Umbilical cord (tissue), 2 donors: ENCODE data around the gene PLRG1. TPM values are rescaled to one million over a fixed set of nuclear protein-coding genes. Genes with fewer than 3 reads are reported as not detected.
A peak's percentile ranks its signal among the peaks of the same experiment; 100 is the strongest.
"Not testable (repeated sequence)": the region's sequence is repeated elsewhere in the genome, so short reads cannot be mapped to it uniquely, and the experiment has no call there.

Experiments
- DNase-seq: peaks from one replicate; pipeline ENCODE4 v3.0.0-alpha.2; 2015; ENCODE audit warnings: low spot score
- total RNA-seq: library from RNA; depleted of rRNA; stranded (reverse); fragments of >200 nt; gene quantifications from one replicate; pipeline ENCODE4 v1.2.3, GENCODE V29; 2014; ENCODE audit warnings: low replicate concordance; ENCODE audit not compliant: insufficient read depth

The PLRG1 gene
- 52.5 TPM for total RNA-seq

- peak; percentile 98 for DNase-seq
Observed at GRCh38 chr4:154549894-154550790, at the start of gene PLRG1. PLRG1 (minus strand) TSS chr4:154550400; CDS start chr4:154550308, 92 bp downstream.

GRCh38 chr4:154597798-154598774, 47.9 kb upstream of the PLRG1 start:
- no peak for DNase-seq

- DNase-seq = not testable (repeated sequence)
Observed at GRCh38 chr4:154597281-154597680, 47.1 kb upstream of the PLRG1 start.

- DNase-seq = peak; percentile 1
Observed at GRCh38 chr4:154595807-154596206, 45.6 kb upstream of the PLRG1 start.

GRCh38 chr4:154594343-154594742, 44.1 kb upstream of the PLRG1 start:
- DNase-seq = not testable (repeated sequence)

- DNase-seq = no peak
Observed at GRCh38 chr4:154593868-154594267, 43.7 kb upstream of the PLRG1 start.

GRCh38 chr4:154591890-154592289, 41.7 kb upstream of the PLRG1 start:
- no peak for DNase-seq

- no peak for DNase-seq
Observed at GRCh38 chr4:154590329-154591006, 40.3 kb upstream of the PLRG1 start, which contains the start of gene FGA. FGA (minus strand) TSS chr4:154590742; CDS start chr4:154590687, 55 bp downstream.

- DNase-seq = no peak
Observed at GRCh38 chr4:154589296-154590197, 39.3 kb upstream of the PLRG1 start.

GRCh38 chr4:154588198-154588597, 38.0 kb upstream of the PLRG1 start:
- no peak for DNase-seq

GRCh38 chr4:154586296-154587033, 36.3 kb upstream of the PLRG1 start:
- DNase-seq = no peak

GRCh38 chr4:154585369-154586018, 35.3 kb upstream of the PLRG1 start:
- no peak for DNase-seq

GRCh38 chr4:154584259-154584658, 34.1 kb upstream of the PLRG1 start:
- no peak for DNase-seq

- DNase-seq = no peak
Observed at GRCh38 chr4:154583677-154584076, 33.5 kb upstream of the PLRG1 start.

- no peak for DNase-seq
Observed at GRCh38 chr4:154583230-154583629, 33.0 kb upstream of the PLRG1 start.

GRCh38 chr4:154582723-154583122, 32.5 kb upstream of the PLRG1 start:
- no peak for DNase-seq

GRCh38 chr4:154579927-154580326, 29.7 kb upstream of the PLRG1 start:
- no peak for DNase-seq

GRCh38 chr4:154578919-154579318, 28.7 kb upstream of the PLRG1 start:
- DNase-seq = no peak

GRCh38 chr4:154577324-154577723, 27.1 kb upstream of the PLRG1 start:
- no peak for DNase-seq
